Measurements from ENCODE around the gene TAF15. TPM values are rescaled to one million over a fixed set of nuclear protein-coding genes. Genes with fewer than 3 reads are reported as not detected.

TAF15 gene
- total RNA-seq, 1 donor, result 55.0 TPM

DNA sequence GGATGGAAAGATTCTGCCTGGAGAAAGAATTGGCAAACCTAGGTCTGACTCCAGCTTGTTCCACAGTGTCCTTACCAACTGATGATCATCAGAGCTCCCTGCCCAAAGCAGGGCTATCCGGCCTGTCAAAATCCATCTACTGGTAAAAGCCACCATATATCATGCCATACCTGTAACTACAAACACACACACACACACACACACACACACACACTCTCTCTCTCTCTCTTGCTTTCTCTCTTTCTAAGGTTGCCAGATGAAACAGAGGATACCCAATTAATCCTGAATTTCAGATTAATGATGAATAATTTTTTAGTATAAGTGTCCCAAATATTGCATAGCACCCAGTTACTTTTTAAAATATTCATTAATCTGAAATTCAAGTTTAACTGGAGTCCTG is 12.3 kb upstream of the TAF15 start:
- DNase-seq (ENCODE audit: insufficient read length, low spot score, missing footprints), result peak; percentile 48
- Histone ChIP-seq H4K20me1 (ENCODE audit: insufficient read depth, low read length) (no peaks in the 10 kb centered on the region), H3K27me3 (ENCODE audit: insufficient read depth, low read length) (peaks cover 65% of the 10 kb centered on the region), H3K4me1 (ENCODE audit: insufficient read depth, low read length) (peaks cover 9% of the 10 kb centered on the region), H3K36me3 (ENCODE audit: insufficient read depth, low read length) (no peaks in the 10 kb centered on the region), H3K27ac (ENCODE audit: low read depth, low read length) (no peak overlapping the region), H2AFZ (ENCODE audit: low read length) (no peak overlapping the region), H3K79me2 (ENCODE audit: insufficient read depth, low read length) (no peaks in the 10 kb centered on the region), H3K4me3 (ENCODE audit: insufficient read depth, low read length) (no peak overlapping the region), H3K4me2 (ENCODE audit: insufficient read depth, low read length) (no peak overlapping the region), H3K9me3 (ENCODE audit: low read depth, low read length) (no peaks in the 10 kb centered on the region)
- TF ChIP-seq, protein P1, sequence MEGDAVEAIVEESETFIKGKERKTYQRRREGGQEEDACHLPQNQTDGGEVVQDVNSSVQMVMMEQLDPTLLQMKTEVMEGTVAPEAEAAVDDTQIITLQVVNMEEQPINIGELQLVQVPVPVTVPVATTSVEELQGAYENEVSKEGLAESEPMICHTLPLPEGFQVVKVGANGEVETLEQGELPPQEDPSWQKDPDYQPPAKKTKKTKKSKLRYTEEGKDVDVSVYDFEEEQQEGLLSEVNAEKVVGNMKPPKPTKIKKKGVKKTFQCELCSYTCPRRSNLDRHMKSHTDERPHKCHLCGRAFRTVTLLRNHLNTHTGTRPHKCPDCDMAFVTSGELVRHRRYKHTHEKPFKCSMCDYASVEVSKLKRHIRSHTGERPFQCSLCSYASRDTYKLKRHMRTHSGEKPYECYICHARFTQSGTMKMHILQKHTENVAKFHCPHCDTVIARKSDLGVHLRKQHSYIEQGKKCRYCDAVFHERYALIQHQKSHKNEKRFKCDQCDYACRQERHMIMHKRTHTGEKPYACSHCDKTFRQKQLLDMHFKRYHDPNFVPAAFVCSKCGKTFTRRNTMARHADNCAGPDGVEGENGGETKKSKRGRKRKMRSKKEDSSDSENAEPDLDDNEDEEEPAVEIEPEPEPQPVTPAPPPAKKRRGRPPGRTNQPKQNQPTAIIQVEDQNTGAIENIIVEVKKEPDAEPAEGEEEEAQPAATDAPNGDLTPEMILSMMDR (IDR thresholded peaks at IDR 0.05; ENCODE audit: extremely low read depth, low read depth, low read length), result no peak

DNA sequence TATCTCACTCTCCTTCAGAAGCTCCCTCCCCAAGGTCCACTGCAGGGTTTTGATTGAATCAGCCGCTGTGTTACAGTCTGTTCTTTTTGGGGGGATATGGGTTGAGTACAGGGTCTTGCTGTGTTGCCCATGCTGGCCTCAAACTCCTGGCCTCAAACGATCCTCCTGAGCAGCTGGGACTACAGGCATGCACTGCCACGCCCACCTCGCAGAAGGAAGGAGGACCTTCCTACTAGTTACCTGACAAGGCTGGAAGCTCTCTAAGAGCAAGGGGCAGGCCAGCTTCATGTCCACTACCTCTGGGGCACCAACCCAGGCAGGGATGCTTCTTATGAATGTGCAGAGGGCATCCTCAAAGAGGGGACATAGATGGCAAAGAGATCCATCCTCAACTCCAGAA is 11.9 kb upstream of the TAF15 start:
- Histone ChIP-seq H3K36me3 (ENCODE audit: insufficient read depth, low read length) (no peaks in the 10 kb centered on the region), H3K27me3 (ENCODE audit: insufficient read depth, low read length) (peaks cover 60% of the 10 kb centered on the region), H3K4me3 (ENCODE audit: insufficient read depth, low read length) (no peak overlapping the region), H2AFZ (ENCODE audit: low read length) (no peak overlapping the region), H3K4me2 (ENCODE audit: insufficient read depth, low read length) (no peak overlapping the region), H3K79me2 (ENCODE audit: insufficient read depth, low read length) (no peaks in the 10 kb centered on the region), H3K4me1 (ENCODE audit: insufficient read depth, low read length) (peaks cover 9% of the 10 kb centered on the region), H4K20me1 (ENCODE audit: insufficient read depth, low read length) (no peaks in the 10 kb centered on the region), H3K9me3 (ENCODE audit: low read depth, low read length) (no peaks in the 10 kb centered on the region), H3K27ac (ENCODE audit: low read depth, low read length) (no peak overlapping the region)
- peak; percentile 45 for DNase-seq (ENCODE audit: insufficient read length, low spot score, missing footprints)
- TF ChIP-seq, protein P1 (IDR thresholded peaks at IDR 0.05; ENCODE audit: extremely low read depth, low read depth, low read length), result no peak

DNA sequence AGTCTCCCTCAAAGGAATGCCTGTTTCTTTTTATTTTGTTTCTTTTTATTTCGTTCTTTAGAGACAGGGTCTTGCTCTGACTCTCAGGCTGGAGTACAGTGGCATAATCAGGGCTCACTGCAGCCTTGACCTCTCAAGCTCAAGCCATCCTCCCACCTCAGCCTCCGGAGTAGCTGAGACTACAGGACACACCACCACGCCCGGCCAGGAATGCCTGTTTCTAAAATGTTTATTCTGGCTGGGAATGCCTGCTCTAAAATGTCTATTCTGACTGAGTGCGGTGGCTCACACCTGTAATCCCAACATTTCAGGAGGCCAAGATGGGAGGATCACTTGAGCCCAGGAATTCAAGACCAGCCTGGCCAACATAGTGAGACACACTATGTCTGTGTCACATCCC is 11.4 kb upstream of the TAF15 start:
- DNase-seq (ENCODE audit: insufficient read length, low spot score, missing footprints), result no peak
- H3K79me2 ChIP-seq (ENCODE audit: insufficient read depth, low read length), result no peaks in the 10 kb centered on the region
- H3K27ac ChIP-seq (ENCODE audit: low read depth, low read length), result no peak overlapping the region
- peaks cover 9% of the 10 kb centered on the region for H3K4me1 ChIP-seq (ENCODE audit: insufficient read depth, low read length)
- no peaks in the 10 kb centered on the region for H3K9me3 ChIP-seq (ENCODE audit: low read depth, low read length)
- peaks cover 56% of the 10 kb centered on the region for H3K27me3 ChIP-seq (ENCODE audit: insufficient read depth, low read length)
- H3K4me2 ChIP-seq (ENCODE audit: insufficient read depth, low read length), result no peak overlapping the region
- TF ChIP-seq, protein P1 (IDR thresholded peaks at IDR 0.05; ENCODE audit: extremely low read depth, low read depth, low read length), result no peak
- H3K36me3 ChIP-seq (ENCODE audit: insufficient read depth, low read length), result no peaks in the 10 kb centered on the region
- no peak overlapping the region for H2AFZ ChIP-seq (ENCODE audit: low read length)
- no peaks in the 10 kb centered on the region for H4K20me1 ChIP-seq (ENCODE audit: insufficient read depth, low read length)
- H3K4me3 ChIP-seq (ENCODE audit: insufficient read depth, low read length), result no peak overlapping the region

DNA sequence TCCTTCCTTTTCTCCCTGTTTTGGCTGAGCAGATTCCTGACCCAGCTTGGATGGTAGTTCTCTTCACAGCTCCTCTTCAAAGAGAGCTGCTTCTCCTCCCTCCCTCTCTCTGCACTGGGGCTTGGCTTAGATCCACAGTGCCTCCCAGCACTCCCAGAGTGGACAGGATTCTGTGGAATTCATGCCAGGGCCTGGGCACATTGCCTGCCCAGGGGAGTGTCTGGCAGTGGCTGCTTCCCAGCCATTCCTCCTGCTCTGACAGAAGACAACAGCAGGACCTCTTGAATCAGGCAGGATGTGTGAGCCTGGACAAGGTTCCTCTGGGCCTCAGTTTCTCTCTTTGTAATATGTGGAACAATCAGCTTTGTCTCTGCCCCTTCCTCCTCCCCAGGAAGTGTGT is 9.3 kb upstream of the TAF15 start:
- TF ChIP-seq, protein P1 (IDR thresholded peaks at IDR 0.05; ENCODE audit: extremely low read depth, low read depth, low read length), result no peak
- Histone ChIP-seq H3K4me3 (ENCODE audit: insufficient read depth, low read length) (no peak overlapping the region), H3K27me3 (ENCODE audit: insufficient read depth, low read length) (peaks cover 36% of the 10 kb centered on the region), H3K27ac (ENCODE audit: low read depth, low read length) (no peak overlapping the region), H3K4me2 (ENCODE audit: insufficient read depth, low read length) (no peak overlapping the region), H3K36me3 (ENCODE audit: insufficient read depth, low read length) (no peaks in the 10 kb centered on the region), H2AFZ (ENCODE audit: low read length) (no peak overlapping the region), H4K20me1 (ENCODE audit: insufficient read depth, low read length) (no peaks in the 10 kb centered on the region), H3K9me3 (ENCODE audit: low read depth, low read length) (no peaks in the 10 kb centered on the region), H3K4me1 (ENCODE audit: insufficient read depth, low read length) (peaks cover 8% of the 10 kb centered on the region), H3K79me2 (ENCODE audit: insufficient read depth, low read length) (no peaks in the 10 kb centered on the region)
- peak; percentile 94 for DNase-seq (ENCODE audit: insufficient read length, low spot score, missing footprints)

Measured in osteoblast (primary cell).